Peyer's patch (tissue), 4 donors: Measurements from ENCODE around the gene NOTUM.

ENCODE experiments used
- CTCF ChIP-seq, 6 experiments: fragments of 450-650 bp in 4 of 6; fragments of 200-600 bp in 2 of 6; sonication (generic) in 1 of 6; IDR thresholded peaks; one replicate each; pipeline ENCODE4 v1.5.1; 2017 to 2019; ENCODE audit warnings: antibody characterized with exemption in 6 of 6, mild to moderate bottlenecking in 3 of 6, moderate library complexity in 1 of 6
- POLR2A ChIP-seq, 2 donors: fragments of 450-650 bp; IDR thresholded peaks; one replicate each; pipeline ENCODE4 v1.5.1; 2017; ENCODE audit warnings: antibody characterized with exemption in 2 of 2, mild to moderate bottlenecking in 2 of 2, moderate library complexity in 2 of 2

DNA sequence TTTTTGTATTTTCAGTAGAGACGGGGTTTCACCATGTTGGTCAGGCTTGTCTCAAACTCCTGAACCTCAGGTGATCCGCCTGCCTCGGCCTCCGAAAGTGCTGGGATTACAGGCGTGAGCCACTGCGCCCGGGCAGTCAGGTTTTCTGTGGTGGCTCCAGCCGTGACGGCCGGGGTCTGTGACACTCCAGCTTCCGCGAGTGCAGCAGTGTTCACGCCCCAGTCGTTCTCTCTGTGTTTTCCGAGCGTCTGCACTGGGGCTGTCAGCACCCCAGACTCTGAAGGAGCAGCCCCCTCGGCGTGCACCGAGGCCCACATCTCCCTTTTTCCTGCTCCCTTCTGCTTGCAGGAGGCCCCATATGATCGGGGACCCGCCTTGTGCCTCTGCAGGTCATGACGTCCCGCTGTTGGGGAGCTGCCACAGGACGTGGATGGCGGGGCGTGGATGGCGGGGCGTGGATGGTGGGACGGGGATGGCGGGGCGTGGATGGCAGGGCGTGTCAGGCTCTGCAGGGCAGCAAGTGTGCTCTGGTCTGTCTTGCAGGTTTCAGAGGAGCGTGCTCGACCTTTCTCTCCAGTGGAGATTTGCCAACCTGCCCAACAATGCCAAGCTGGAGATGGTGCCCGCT, 22.1 kb upstream of the NOTUM start:
- no peak for TF ChIP-seq CTCF (IDR thresholded peaks at IDR 0.05)
- no peak for TF ChIP-seq POLR2A (IDR thresholded peaks at IDR 0.05)
